Hepatocyte (in vitro differentiated cells): ENCODE data around the gene AIF1.

ENCODE experiments used
- EZH2 ChIP-seq: fragments of 200-600 bp; sonication (generic); IDR thresholded peaks from 2 replicates; pipeline ENCODE4 v1.6.1; 2016; ENCODE audit warnings: antibody characterized with exemption, mild to moderate bottlenecking, borderline replicate concordance
- EZH2phosphoT487 ChIP-seq: fragments of 200-600 bp; sonication (generic); IDR thresholded peaks from one replicate; pipeline ENCODE4 v1.6.1; 2018; ENCODE audit warnings: antibody characterized with exemption, mild to moderate bottlenecking, low read depth, moderate library complexity; ENCODE audit not compliant: unreplicated experiment, severe bottlenecking
- TF ChIP-seq, protein P1 (sequence below): fragments of 200-600 bp; sonication (generic); IDR thresholded peaks from 2 replicates; pipeline ENCODE4 v1.5.1; 2016; ENCODE audit warnings: antibody characterized with exemption, mild to moderate bottlenecking; ENCODE audit not compliant: poor library complexity

DNA sequence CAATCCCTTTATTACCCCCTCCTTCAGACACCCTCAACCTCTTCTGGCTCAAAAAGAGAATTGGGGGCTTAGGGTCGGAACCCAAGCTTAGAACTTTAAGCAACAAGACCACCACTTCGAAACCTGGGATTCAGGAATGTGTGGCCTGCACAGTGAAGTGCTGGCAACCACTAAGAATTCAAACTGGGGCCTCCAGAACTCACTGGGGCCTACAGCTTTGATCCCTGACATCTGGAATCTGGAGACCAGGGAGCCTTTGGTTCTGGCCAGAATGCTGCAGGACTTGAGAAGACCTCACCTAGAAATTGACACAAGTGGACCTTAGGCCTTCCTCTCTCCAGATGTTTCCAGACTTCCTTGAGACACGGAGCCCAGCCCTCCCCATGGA is 37.5 kb upstream of the AIF1 start:
- TF ChIP-seq, protein P1, sequence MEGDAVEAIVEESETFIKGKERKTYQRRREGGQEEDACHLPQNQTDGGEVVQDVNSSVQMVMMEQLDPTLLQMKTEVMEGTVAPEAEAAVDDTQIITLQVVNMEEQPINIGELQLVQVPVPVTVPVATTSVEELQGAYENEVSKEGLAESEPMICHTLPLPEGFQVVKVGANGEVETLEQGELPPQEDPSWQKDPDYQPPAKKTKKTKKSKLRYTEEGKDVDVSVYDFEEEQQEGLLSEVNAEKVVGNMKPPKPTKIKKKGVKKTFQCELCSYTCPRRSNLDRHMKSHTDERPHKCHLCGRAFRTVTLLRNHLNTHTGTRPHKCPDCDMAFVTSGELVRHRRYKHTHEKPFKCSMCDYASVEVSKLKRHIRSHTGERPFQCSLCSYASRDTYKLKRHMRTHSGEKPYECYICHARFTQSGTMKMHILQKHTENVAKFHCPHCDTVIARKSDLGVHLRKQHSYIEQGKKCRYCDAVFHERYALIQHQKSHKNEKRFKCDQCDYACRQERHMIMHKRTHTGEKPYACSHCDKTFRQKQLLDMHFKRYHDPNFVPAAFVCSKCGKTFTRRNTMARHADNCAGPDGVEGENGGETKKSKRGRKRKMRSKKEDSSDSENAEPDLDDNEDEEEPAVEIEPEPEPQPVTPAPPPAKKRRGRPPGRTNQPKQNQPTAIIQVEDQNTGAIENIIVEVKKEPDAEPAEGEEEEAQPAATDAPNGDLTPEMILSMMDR, result no peak
- TF ChIP-seq EZH2phosphoT487 (no peak), EZH2 (no peak)
